ENCODE data around the gene IVL. TPM values are rescaled to one million over a fixed set of nuclear protein-coding genes. Genes with fewer than 3 reads are reported as not detected.

IVL gene
- total RNA-seq, 1 experiment from 2014 or later: not detected

GRCh38 chr1:152860129-152860528 lies 48.2 kb upstream of the IVL start:
- Histone ChIP-seq H2AFZ (ENCODE audit: low read depth, low read length, poor library complexity, severe bottlenecking) (no peak overlapping the region), H3K36me3 (ENCODE audit: control insufficient read depth in 1 of 2, insufficient read depth in 2 of 2, low read length in 2 of 2) (no peaks in the 10 kb centered on the region), H3K79me2 (ENCODE audit: insufficient read depth, low read length) (no peaks in the 10 kb centered on the region), H3K4me1 (ENCODE audit: control insufficient read depth in 1 of 2, insufficient read depth in 2 of 2, low read length in 2 of 2) (no peaks in the 10 kb centered on the region), H3K9me3 (ENCODE audit: control insufficient read depth in 1 of 2, insufficient read depth in 1 of 2, low read depth in 1 of 2, low read length in 2 of 2) (no peaks in the 10 kb centered on the region), H3K4me2 (ENCODE audit: low read length) (no peak overlapping the region), H3K9ac (ENCODE audit: low read length) (no peak overlapping the region), H4K20me1 (ENCODE audit: insufficient read depth) (no peaks in the 10 kb centered on the region), H3K9me2 (ENCODE audit: insufficient read depth) (no peaks in the 10 kb centered on the region), H3K27ac (ENCODE audit: low read depth, low read length) (no peak overlapping the region), H3K4me3 (replicated peaks in 1 of 2; ENCODE audit: low read depth in 1 of 2, low read length in 2 of 2) (no peak overlapping the region), H3K27me3 (ENCODE audit: insufficient read depth, low read length) (peaks cover 17% of the 10 kb centered on the region; the same call in 1 of the 2 replicates)
- RAD21 ChIA-PET (ENCODE audit: low non-redundant PET in 1 of 2, low total read pairs in 2 of 2, uncharacterized antibody in 2 of 2, unreplicated experiment in 2 of 2): no interaction called here
- no peak for TF ChIP-seq POLR2A (IDR thresholded peaks at IDR 0.05; ENCODE audit: borderline replicate concordance, extremely low read depth, insufficient read depth, insufficient read length)
- ATAC-seq: no peak
- intact Hi-C loops (cut with micrococcal nuclease): no loop called here
- BruUV-seq (replicated peaks): no TSS peak
- CTCF ChIA-PET: no interaction called here
- DNase-seq (ENCODE audit: low read depth, low spot score): no peak
- POLR2A ChIA-PET: no interaction called here

GRCh38 chr1:152861374-152861773 lies 47.0 kb upstream of the IVL start:
- Histone ChIP-seq H2AFZ (ENCODE audit: low read depth, low read length, poor library complexity, severe bottlenecking) (no peak overlapping the region), H3K4me3 (replicated peaks in 1 of 2; ENCODE audit: low read depth in 1 of 2, low read length in 2 of 2) (no peak overlapping the region), H4K20me1 (ENCODE audit: insufficient read depth) (no peaks in the 10 kb centered on the region), H3K27me3 (ENCODE audit: insufficient read depth, low read length) (peaks cover 17% of the 10 kb centered on the region; the same call in 1 of the 2 replicates), H3K27ac (ENCODE audit: low read depth, low read length) (no peak overlapping the region), H3K4me2 (ENCODE audit: low read length) (no peak overlapping the region), H3K9me3 (ENCODE audit: control insufficient read depth in 1 of 2, insufficient read depth in 1 of 2, low read depth in 1 of 2, low read length in 2 of 2) (no peaks in the 10 kb centered on the region), H3K36me3 (ENCODE audit: control insufficient read depth in 1 of 2, insufficient read depth in 2 of 2, low read length in 2 of 2) (no peaks in the 10 kb centered on the region), H3K4me1 (ENCODE audit: control insufficient read depth in 1 of 2, insufficient read depth in 2 of 2, low read length in 2 of 2) (no peaks in the 10 kb centered on the region), H3K9ac (ENCODE audit: low read length) (no peak overlapping the region), H3K9me2 (ENCODE audit: insufficient read depth) (no peaks in the 10 kb centered on the region), H3K79me2 (ENCODE audit: insufficient read depth, low read length) (no peaks in the 10 kb centered on the region)
- DNase-seq (ENCODE audit: low read depth, low spot score) (no peak), ATAC-seq (no peak)
- TF ChIP-seq ZNF274 (IDR thresholded peaks at IDR 0.05; ENCODE audit: low read depth, low read length): no peak
- no peak for TF ChIP-seq CTCF (IDR thresholded peaks at IDR 0.05 in 2 of 3, conservative IDR thresholded peaks at IDR 0.05 in 1 of 3; ENCODE audit: borderline replicate concordance in 1 of 3, insufficient read depth in 1 of 3, low read depth in 2 of 3, low read length in 2 of 3)
- TF ChIP-seq JUND (IDR thresholded peaks at IDR 0.05): no peak
- ChIA-PET CTCF (no interaction called here), POLR2A (no interaction called here), RAD21 (ENCODE audit: low non-redundant PET in 1 of 2, low total read pairs in 2 of 2, uncharacterized antibody in 2 of 2, unreplicated experiment in 2 of 2) (no interaction called here)
- intact Hi-C loops (cut with micrococcal nuclease): no loop called here
- no TSS peak for BruUV-seq (replicated peaks)

Measured in HCT116 (cell line).